CD4-positive, alpha-beta T cell treated with Interleukin-10 for 1 hour (primary cell): ENCODE measurements around the gene CD248.
"Not testable (repeated sequence)": the region's sequence is repeated elsewhere in the genome, so short reads cannot be mapped to it uniquely, and the experiment has no call there.

Experiments
- DNase-seq: peaks from one replicate; pipeline ENCODE4 v3.0.0-alpha.2; 2020

The CD248 gene

GRCh38 chr11:66328031-66328301 is 11.1 kb upstream of the CD248 start:
- peak; percentile 69 for DNase-seq

GRCh38 chr11:66327171-66328030 is 10.6 kb upstream of the CD248 start:
- DNase-seq = no peak

GRCh38 chr11:66326261-66327111 is 9.6 kb upstream of the CD248 start:
- peak; percentile 37 for DNase-seq

- DNase-seq = no peak
Observed at GRCh38 chr11:66325263-66325671, 8.4 kb upstream of the CD248 start.

DNA sequence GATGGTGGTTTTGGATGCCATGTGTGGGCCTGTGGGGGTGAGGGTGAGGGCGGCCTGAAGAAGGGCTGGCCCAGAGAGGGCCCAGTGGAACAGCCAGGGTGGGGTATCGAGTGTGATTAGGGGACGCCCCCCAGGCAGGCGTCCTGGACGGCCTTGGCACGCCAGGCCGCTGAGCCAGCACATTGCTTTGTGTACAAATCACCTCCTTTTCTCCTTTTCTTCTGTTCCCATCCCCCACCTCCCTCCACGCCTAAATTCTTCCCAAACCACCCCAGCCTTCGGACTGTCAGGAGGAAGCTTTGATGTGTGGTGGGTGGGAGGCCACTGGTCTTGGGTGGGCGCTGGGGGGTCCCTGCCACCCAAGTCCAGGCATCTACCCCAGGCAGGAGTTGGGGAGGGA is 7.8 kb upstream of the CD248 start:
- no peak for DNase-seq

DNA sequence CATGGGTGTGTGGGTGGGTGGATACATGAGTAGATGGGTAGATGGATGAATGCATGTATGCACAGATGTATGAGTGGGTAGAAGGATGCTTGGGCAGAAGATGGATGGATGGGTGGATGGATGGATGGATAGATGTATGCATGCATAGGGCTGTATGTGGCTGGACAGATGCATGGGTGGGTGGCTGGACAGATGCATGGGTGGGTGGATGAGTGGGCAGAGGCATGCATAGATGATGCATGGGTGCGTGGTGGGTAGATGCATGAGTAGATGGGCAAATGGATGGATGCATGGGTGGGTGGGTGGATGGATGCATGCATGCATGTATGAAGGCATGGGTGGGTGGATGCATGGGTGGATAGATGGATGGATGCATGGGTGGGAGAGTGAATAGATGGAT is 6.8 kb upstream of the CD248 start:
- DNase-seq = no peak

DNA sequence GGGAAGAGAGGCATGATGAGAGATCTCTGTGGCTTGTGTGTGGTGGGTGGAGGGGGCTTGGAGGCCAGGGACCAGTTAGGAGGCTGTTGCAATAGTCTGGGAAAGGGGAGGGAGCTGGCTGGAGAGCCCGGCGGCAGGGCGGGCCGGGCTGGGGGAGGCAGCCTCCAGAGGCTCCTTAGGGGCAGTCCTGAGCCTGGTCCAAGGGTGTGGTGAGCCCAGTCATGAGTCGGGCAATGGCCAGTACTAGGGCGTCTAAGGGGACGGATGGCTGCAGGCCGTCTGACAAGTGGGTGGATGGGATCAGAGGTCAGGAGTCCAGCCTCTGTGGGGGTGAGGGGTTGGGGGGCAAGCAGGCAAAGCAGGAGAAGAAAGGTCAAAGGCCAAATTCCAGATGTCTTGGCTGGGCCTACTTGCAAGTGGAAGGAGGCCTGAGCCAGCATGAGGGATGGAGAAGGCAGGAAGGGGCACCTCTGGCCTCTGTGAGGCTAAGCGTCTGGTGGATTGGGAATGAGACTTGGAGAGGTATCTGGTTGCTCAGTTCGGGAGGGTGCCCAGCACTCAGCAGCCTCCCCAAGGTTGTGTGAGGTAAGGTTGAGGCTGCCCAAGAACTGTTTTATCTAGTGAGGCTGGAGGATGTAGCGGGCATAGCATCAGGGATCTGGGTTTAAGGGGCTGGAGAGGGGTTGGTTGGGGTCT is 6.0 kb upstream of the CD248 start:
- DNase-seq = no peak

DNA sequence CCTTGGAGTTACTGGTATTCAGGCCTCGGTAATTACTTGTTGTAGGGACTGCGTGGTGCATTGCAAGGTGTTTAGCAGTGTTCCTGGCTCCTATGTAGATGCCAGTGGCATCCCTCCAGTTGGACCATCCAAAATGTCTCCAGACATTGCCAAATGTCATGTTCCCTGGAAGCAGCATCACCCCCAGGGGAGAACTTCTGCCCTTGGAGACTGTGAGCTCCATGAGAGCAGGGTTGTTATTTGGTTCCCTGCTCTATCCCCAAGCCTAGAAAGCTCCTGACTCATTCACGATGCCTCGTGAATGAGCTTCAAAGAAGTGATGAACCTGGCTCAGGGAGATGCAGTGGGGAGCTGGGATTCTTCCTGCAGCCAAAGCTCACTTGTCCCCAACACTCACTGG is 4.8 kb upstream of the CD248 start:
- no peak for DNase-seq

DNA sequence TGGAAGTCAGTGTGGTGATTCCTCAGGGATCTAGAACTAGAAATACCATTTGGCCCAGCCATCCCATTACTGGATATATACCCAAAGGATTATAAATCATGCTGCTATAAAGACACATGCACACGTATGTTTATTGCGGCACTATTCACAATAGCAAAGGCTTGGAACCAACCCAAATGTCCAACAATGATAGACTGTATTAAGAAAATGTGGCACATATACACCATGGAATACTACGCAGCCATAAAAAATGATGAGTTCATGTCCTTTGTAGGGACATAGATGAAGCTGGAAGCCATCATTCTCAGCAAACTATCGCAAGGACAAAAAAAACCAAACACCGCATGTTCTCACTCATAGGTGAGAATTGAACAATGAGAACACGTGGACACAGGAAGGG is 3.9 kb upstream of the CD248 start:
- not testable (repeated sequence) for DNase-seq

GRCh38 chr11:66320289-66320688 is 3.4 kb upstream of the CD248 start:
- not testable (repeated sequence) for DNase-seq

DNA sequence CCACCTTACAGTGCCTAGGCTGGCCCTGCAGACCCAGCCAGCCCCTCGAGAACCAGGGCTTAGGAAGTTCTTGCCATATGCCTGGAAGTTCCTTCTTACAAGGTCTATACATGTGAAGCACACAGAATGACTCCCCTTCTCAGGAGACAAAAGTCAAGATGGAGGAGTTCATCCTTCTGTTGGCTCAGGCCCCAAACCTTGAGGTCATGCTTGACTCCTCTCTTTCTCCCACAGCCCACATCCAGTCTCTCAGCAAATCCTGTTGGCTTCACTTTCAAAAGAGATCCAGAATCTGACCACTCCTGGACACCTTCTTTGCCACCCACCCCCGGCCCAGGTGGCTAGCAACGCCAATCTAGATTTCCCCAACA is 1.7 kb upstream of the CD248 start:
- DNase-seq = no peak

DNA sequence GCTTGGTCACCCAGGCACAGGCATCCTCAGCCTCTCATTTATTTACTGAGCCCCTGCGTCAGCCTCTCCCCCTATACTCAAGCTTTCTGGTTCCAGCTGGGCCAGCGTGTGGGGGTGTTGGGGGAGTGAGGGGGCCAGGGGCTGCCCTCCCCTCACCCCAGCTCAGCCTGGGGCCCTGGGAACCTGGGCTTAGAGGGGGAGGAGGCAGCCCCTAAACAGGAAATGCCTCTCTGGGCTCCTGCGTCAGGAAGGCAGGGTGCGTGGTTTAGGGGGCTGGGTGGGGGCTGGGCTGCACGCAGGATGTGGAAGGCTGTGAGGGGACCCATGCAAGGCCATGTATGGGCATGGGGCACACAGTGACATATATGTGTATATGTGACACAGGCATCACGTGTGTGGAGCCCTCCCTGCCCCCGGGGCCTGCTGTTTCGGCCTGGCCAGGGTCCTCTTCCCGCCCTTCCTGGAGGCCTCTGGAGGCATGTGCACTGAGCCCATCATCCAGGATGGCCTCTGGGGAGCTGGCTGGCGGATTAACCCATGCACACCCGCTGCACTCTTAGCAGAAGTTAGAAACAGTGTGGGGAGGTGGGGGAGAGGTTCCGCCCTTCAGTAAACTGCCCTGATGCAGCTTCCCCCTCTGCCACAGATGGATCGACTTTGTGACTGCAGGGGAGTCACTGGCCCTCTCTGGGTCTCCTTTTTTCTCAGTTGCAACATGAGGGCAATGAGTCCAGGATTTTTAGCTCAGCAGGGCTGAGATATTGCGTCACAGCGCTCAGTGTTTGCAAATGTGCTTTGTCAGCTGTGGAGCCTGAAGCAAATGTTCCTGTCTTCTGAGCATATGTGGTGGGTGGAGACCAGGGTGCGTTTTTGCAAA is 1.1 kb upstream of the CD248 start:
- DNase-seq = peak; percentile 71

DNA sequence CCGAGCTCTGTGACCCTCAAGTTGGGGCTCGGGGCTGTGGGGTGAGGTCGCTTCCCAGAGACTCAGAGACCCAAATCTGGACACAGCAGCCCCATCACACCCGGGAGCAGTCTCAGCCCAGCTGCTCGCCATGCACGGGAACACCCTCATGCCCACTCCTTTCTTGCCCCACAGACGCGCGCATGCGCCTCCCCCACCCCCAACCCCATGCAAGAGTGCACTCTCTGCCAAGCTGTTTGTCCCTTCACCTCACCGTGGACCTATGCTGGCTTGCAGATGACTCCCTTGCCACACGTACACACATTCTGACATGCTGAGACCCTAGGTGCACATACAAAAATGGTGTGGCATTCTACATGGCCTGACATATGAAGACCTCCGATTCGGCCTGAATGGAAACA is 478 bp upstream of the CD248 start:
- peak; percentile 41 for DNase-seq

GRCh38 chr11:66315921-66316811 is 678 bp downstream of the CD248 start:
- no peak for DNase-seq

DNA sequence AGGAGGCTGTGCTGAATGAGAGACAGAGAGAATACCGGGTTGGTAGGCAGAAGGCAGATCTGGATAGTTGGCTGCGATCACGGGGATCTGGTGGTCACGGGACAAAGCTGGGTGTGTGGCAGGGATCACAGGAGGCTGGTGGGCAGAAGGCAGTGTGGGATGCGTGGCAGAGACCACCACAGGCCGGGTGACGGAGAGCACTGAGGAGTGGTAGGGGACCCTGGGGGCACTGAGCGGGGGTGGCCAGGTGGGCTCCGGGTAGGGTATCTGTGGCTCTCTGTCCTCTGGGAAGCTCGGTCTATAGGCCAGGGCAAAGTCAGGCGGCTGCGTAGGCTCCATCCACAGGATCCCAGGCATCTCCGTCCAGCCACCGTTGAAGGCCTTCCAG is 1.4 kb downstream of the CD248 start:
- no peak for DNase-seq

GRCh38 chr11:66314561-66315497 is 2.0 kb downstream of the CD248 start:
- no peak for DNase-seq

DNA sequence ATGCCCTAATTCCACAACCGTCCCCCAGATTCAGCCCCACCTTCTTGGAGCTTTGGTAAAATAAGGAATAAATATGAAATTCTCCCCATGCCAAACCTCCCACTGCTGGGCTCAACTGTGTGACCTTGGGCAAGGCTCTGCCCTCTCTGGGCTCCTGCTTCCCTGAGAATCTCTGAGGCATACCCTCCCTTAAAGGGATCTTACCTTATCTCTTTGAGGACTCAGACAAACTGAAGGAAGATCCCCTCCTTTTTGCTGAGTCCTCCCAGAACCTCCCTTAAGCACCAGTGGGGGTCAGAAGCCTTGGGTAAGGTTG is 2.7 kb downstream of the CD248 start:
- no peak for DNase-seq

DNA sequence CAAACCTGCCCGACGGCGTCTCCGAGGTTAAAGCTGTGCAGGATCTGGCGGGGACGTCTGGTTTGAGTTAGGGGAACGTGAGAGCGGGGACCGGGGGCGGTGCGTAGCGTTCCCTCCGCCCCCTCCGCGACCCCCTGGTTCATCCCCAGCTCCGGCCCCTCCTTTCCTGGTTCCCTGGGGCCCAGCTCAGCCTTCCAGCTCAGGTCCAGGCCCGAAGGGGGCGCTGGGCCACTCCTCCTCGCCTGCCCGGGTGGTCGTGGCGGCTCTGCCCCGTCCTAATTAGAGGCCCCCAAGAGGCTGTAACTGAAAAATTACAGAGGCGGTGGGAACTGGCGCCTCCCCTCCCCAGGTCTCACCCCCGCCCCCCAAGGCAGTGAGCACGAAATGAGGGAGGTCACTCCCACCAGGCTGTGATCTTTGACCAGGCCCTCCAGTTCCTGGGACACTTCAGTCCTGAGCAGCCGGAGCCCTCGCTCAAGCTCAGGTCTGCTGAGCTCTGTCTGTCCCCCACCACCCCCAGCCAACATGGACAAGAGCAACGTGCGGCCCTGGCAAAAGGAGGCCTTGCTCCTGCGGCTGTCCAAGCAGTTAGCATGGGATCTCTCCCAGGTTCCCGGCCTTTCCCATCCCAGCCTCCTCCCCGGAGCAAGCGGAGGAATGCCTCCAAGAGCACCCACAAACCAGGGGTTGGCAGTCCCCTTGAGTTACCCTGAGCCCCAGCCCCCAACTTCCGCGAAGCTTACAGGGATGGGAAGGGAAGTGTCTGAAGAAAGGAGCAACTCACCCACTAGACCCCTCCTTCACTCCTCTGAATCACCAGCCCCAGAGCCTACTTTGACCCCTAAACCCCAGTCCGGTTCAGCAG is 3.3 kb downstream of the CD248 start:
- no peak for DNase-seq

- peak; percentile 99 for DNase-seq
Observed at GRCh38 chr11:66312549-66313320, 4.1 kb downstream of the CD248 start.
